ENCODE measurements around the gene WDR91.

Gene WDR91

DNA sequence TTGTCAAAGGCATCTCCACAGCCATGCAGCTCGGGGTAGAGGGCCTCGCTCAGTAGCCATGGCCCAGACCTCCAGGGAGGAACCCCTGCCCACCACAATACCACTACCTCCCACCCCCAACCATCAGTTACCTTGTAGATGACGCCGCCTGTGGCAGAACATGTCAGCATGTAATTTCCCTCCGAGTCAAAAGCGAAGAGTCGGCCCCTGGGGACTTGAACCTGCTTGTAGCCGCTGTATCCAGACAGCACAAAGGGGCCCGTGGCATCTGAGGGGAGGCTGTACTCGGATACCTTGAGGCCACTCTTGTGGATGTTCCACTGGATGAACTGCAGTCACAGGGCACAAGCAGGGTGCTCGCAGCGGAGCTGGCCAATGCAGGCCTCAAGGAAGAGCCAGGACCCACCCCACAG, 24.5 kb downstream of the WDR91 start:
- Histone ChIP-seq H3K4me3 (ENCODE audit: severe bottlenecking) (no peak overlapping the region), H3K27me3 (ENCODE audit: insufficient read depth, poor library complexity, severe bottlenecking) (no peaks in the 10 kb centered on the region), H3K27ac (ENCODE audit: poor library complexity, severe bottlenecking) (no peak overlapping the region), H3K4me1 (ENCODE audit: insufficient read depth, poor library complexity, severe bottlenecking) (peaks cover 4% of the 10 kb centered on the region), H3K36me3 (ENCODE audit: low read depth) (peaks cover 70% of the 10 kb centered on the region), H3K9me3 (ENCODE audit: severe bottlenecking) (peaks cover 2% of the 10 kb centered on the region)
- DNase-seq (ENCODE audit: low spot score) (no peak), ATAC-seq (ENCODE audit: low read depth) (no peak)
- no peak for TF ChIP-seq CTCF (IDR thresholded peaks at IDR 0.05; ENCODE audit: poor library complexity, severe bottlenecking)

DNA sequence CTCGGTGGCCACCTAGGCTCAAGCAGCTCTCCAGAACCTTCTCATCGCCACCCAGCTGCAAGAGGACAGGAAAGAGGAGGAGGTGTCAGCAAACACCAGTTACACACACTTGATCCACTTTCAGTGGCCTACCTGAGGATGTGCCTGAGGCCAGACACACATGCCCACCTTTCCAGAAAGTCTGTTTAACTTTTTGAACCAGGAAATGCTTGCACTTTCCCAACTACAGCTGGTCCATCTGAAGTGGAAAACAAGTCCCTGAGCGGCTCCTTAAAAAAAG, 25.1 kb downstream of the WDR91 start:
- H3K4me1 ChIP-seq (ENCODE audit: insufficient read depth, poor library complexity, severe bottlenecking), result peaks cover 4% of the 10 kb centered on the region
- peaks cover 74% of the 10 kb centered on the region for H3K36me3 ChIP-seq (ENCODE audit: low read depth)
- DNase-seq (ENCODE audit: low spot score), result no peak
- no peak overlapping the region for H3K4me3 ChIP-seq (ENCODE audit: severe bottlenecking)
- ATAC-seq (ENCODE audit: low read depth), result no peak
- no peaks in the 10 kb centered on the region for H3K27me3 ChIP-seq (ENCODE audit: insufficient read depth, poor library complexity, severe bottlenecking)
- no peak overlapping the region for H3K27ac ChIP-seq (ENCODE audit: poor library complexity, severe bottlenecking)
- no peak for TF ChIP-seq CTCF (IDR thresholded peaks at IDR 0.05; ENCODE audit: poor library complexity, severe bottlenecking)
- H3K9me3 ChIP-seq (ENCODE audit: severe bottlenecking), result peaks cover 9% of the 10 kb centered on the region

- no peak for TF ChIP-seq CTCF (IDR thresholded peaks at IDR 0.05; ENCODE audit: poor library complexity, severe bottlenecking)
- Histone ChIP-seq H3K4me1 (ENCODE audit: insufficient read depth, poor library complexity, severe bottlenecking) (no peaks in the 10 kb centered on the region), H3K27ac (ENCODE audit: poor library complexity, severe bottlenecking) (no peak overlapping the region), H3K36me3 (ENCODE audit: low read depth) (peaks cover 74% of the 10 kb centered on the region), H3K9me3 (ENCODE audit: severe bottlenecking) (peaks cover 11% of the 10 kb centered on the region), H3K27me3 (ENCODE audit: insufficient read depth, poor library complexity, severe bottlenecking) (no peaks in the 10 kb centered on the region), H3K4me3 (ENCODE audit: severe bottlenecking) (no peak overlapping the region)
- DNase-seq (ENCODE audit: low spot score), result no peak
- ATAC-seq (ENCODE audit: low read depth), result no peak
Measured at GRCh38 chr7:135185471-135186260, 25.7 kb downstream of the WDR91 start.

DNA sequence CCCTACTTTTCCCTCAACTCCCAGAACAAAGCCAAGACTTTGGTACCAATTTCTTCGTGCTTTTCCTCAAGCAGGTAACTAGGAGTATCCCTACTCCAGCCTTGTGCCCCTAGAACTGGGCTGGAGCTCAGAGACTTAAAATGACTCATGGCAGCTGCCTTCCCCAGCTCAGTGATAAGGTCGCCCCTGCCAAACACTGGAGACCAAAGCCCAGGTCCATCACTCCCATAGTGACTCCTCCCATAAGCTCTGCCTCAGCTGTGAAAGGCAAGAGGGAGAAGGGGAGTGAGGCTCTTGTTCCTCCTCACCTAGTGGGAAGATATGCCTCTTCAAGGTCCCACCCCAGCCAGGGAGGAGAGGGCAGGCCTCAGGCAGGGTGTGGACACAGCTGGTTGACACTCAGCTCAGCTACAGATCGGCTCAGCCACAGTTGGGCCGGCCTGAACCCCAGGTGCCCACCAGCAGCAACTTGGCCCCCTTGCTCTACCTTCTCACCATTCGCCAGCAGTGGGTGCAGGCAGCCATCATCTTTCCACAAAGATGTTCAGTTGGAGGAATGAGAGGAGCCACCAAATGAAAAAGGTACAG, 27.0 kb downstream of the WDR91 start:
- H3K4me1 ChIP-seq (ENCODE audit: insufficient read depth, poor library complexity, severe bottlenecking), result no peaks in the 10 kb centered on the region
- H3K36me3 ChIP-seq (ENCODE audit: low read depth), result peaks cover 73% of the 10 kb centered on the region
- ATAC-seq (ENCODE audit: low read depth) (no peak), DNase-seq (ENCODE audit: low spot score) (no peak)
- no peak overlapping the region for H3K4me3 ChIP-seq (ENCODE audit: severe bottlenecking)
- H3K27me3 ChIP-seq (ENCODE audit: insufficient read depth, poor library complexity, severe bottlenecking), result no peaks in the 10 kb centered on the region
- TF ChIP-seq CTCF (IDR thresholded peaks at IDR 0.05; ENCODE audit: poor library complexity, severe bottlenecking), result no peak
- peaks cover 19% of the 10 kb centered on the region for H3K9me3 ChIP-seq (ENCODE audit: severe bottlenecking)
- H3K27ac ChIP-seq (ENCODE audit: poor library complexity, severe bottlenecking), result no peak overlapping the region

GRCh38 chr7:135183478-135183877, 27.8 kb downstream of the WDR91 start:
- Histone ChIP-seq H3K4me1 (ENCODE audit: insufficient read depth, poor library complexity, severe bottlenecking) (no peaks in the 10 kb centered on the region), H3K9me3 (ENCODE audit: severe bottlenecking) (peaks cover 19% of the 10 kb centered on the region), H3K27me3 (ENCODE audit: insufficient read depth, poor library complexity, severe bottlenecking) (no peaks in the 10 kb centered on the region), H3K4me3 (ENCODE audit: severe bottlenecking) (no peak overlapping the region), H3K36me3 (ENCODE audit: low read depth) (peaks cover 73% of the 10 kb centered on the region), H3K27ac (ENCODE audit: poor library complexity, severe bottlenecking) (no peak overlapping the region)
- ATAC-seq (ENCODE audit: low read depth) (no peak), DNase-seq (ENCODE audit: low spot score) (no peak)
- TF ChIP-seq CTCF (IDR thresholded peaks at IDR 0.05; ENCODE audit: poor library complexity, severe bottlenecking), result no peak

All from RWPE2 (cell line).